Subcutaneous adipose tissue (tissue), 4 donors: ENCODE measurements around the gene GARRE1. TPM values are rescaled to one million over a fixed set of nuclear protein-coding genes. Genes with fewer than 3 reads are reported as not detected.

ENCODE experiments used
- CTCF ChIP-seq: fragments of 450-650 bp; IDR thresholded peaks from one replicate; pipeline ENCODE4 v1.5.1; 2016; ENCODE audit warnings: low read depth, mild to moderate bottlenecking, control low read depth, antibody characterized with exemption, moderate library complexity
- total RNA-seq, 4 donors: library from RNA; depleted of rRNA; stranded (reverse); fragments of >200 nt; gene quantifications; one replicate each; pipeline ENCODE4 v1.1.0, GENCODE V29; 2016

GARRE1 gene
- total RNA-seq, 4 donors from 2014 or later: 20.9 to 49.7 (median 36.0) TPM

DNA sequence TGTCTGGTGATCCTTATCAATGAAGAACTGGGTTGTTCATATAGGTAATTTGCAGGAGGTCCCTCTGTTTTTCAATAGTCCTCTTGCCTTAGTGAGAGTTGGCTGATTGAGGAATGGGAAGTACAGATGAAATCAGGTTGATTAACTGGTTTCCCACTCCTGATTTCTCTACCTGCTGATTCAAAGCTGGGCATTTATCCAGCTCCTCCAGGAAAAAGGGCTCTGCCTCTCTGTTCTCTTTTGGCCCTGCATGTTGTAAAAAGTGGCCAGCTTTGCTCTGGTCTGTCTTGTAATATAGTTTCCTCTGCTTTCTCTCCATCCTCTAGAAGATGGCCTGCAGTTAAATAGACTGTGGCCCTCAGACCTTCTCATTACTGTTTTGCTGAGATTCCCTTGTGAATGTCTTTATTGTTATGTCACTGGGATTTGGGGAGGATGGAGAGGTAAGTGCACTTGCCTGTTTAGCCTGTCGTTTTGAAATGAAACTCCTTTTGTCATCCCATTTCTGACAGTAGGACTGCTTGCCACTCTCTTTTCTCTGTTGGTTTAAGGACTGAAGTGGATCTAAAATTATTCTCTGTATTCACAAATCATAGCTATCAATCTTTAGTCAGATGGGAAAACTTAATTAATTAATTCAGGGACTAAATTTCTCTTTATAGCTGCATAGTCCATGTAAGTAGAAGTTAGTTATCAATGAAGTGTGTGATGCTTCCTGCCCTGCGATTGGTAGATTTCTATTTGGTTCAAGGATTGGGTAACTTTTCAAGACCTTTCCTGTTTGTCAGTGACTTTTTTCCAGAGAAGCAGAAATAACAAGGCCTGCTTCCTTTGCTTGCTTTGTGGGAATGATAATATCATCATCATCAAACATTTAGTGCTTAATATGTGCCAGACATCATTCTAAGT is 28.5 kb downstream of the GARRE1 start:
- no peak for TF ChIP-seq CTCF

DNA sequence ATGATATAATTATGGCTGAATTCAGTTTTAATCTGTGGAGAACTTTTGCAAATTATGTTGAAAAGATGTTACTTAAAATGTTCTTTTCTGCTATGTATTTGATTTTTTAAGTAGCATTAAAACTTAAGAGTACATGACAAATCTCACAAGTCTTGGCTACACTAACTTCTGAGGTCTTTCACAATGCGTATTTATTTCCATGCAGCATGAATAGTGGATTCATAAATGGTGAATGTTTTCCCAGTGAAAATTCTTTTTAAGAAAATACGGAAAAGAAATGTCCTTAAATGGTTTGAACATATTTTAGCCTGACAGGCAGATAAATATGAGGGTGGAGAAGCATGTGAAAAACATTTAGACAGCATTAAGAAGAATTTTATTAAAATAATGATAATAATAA is 30.2 kb downstream of the GARRE1 start:
- no peak for TF ChIP-seq CTCF

DNA sequence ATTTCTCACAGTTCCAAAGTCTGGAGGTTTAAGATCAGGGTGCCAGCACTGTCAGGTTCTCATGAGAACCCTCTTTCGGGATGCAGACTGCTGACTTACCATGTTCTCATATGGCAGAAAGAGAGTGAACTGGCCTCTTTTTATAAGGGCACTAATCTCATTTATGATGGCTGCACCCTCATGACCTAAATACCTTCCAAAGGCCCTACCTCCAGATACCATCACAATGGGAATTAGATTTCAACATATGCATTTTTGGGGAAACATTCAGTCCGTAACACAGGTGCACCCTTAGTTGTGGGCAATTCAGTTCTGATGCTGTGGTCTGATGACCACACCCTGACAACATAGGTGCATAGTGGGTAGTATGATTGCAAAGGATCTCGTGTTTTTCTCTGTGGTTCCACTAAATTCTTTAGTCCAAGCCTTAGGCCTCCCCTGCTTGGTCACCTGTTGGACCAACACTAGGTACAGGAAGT is 33.3 kb downstream of the GARRE1 start:
- TF ChIP-seq CTCF: no peak

GRCh38 chr19:34288381-34288780 is 34.0 kb downstream of the GARRE1 start:
- no peak for TF ChIP-seq CTCF

DNA sequence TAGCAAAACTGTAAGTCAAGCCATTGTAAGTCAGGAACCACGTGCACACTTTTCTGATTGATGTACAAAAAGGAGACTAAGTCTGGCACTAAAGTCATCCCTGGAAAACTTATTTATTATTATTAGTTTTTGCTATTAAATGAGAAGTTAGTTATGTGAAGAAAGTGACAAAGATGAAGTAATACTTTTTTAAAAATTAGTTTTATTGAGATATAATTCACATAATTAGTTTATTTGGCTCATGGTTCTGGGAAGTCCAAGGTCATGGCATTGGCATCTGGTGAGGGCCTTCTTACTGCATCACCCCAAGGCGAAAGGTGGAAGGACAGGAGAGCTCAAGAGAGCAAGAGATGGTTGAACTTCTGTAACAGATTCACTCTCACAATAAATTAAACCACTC is 36.9 kb downstream of the GARRE1 start:
- no peak for TF ChIP-seq CTCF

DNA sequence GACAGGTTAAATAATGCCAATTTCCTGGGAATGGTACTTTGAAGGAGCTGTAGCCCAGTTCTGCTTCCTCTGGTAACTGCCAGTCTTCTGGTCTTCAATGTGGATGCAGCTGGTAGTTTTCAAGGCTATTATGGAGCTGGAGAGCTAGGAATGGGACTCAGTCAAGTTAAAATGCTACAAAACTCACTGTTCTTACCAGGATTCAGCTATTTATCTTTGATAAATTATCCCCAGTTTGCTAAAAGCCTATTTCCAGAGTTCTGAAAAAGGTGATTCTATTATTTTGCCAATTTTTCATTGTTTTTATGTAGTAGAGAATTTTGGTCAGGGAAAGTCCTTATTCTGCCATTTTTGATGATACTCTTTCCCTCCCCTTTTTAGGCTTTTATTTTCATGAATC is 40.7 kb downstream of the GARRE1 start:
- TF ChIP-seq CTCF: no peak

DNA sequence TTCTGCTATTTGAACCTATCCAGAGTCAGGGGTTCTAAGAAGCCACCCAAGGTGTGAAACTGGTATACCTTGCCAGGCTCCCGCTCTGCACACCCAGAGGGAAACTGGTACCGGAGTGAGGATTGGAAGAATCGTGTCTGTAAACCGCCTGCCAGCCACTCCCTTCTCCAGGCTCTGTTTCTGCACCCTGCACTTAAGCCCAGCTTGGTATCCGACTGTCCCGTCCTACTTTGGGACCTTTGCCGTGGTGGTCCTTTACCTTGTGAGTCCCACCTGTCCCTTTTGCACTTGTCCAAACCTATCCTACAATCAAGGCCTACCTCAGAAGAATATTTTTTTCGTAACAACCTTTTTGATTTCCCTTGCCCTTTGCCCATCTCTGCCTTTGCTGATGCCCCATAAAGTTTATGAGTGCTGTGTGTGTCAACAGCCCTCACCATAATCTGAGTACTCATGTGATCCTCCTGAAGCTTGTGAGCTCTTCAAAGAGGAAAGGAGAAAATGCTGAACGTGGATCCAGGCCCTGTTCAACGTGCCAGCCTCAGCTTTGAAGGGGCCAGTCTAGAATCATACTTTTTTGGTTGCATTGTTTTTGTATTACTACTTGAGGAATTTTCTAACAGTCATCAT is 44.7 kb downstream of the GARRE1 start:
- no peak for TF ChIP-seq CTCF
